Stimulated activated CD4-positive, alpha-beta T cell treated with anti-CD3 and anti-CD28 coated beads, TNF-alpha, amount 100 ng/mL, for 48 hours (primary cell): ENCODE data around the gene TRPM6.
"Not testable (repeated sequence)": the region's sequence is repeated elsewhere in the genome, so short reads cannot be mapped to it uniquely, and the experiment has no call there.

Experiments used
- DNase-seq, 3 donors: peaks; one replicate each; pipeline ENCODE4 v3.0.0-alpha.2; 2020; ENCODE audit warnings: low read depth in 3 of 3

Gene TRPM6

DNA sequence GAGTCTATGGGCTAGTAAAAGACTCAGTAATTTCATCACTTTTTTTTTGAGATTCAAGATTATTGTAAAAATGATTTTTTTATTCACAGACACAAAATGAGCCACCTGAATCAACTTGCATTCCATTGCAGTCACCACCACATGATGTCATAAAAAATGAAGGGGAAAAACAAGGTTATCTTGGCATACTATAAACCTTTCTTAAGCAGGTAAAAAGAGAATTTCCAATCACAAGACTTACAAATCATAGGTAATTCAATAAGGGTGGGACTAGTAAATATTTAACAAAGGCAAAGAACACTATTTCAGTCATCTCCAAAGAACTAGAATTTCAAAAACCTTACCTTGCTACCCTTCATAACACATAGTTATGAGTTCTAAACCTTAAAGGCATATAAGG lies 30.7 kb downstream of the TRPM6 start:
- DNase-seq = no peak

DNA sequence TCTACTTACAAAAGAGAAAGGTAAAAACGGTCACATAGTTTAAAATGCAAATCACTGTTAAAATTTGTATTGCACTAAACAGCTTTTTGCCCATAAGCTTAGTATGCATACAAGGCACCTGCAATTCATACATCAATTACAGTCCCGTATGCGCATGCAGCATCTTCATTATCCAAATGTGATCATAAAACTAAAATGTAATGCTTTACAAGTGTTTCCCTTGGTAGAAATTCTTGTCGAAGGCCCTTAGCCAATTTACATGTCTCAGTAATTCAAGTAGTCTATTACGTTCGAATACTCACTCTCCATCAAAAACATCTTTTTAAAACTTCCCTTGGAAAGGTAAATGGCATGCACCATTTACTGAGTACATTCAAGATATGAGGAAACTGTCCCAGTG lies 32.6 kb downstream of the TRPM6 start:
- no peak for DNase-seq

DNA sequence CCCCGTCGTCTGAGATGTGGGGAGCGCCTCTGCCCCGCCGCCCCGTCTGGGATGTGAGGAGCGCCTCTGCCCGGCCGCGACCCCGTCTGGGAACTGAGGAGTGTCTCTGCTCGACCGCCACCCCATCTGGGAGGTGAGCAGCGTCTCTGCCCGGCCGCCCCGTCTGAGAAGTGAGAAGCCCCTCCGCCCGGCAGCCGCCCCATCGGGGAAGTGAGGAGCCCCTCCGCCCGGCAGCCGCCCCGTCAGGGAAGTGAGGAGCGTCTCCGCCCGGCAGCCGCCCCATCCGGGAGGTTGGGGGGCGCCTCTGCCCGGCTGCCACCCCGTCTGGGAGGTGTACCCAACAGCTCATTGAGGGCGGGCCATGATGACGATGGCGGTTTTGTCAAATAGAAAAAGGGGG lies 34.7 kb downstream of the TRPM6 start:
- not testable (repeated sequence) for DNase-seq

DNA sequence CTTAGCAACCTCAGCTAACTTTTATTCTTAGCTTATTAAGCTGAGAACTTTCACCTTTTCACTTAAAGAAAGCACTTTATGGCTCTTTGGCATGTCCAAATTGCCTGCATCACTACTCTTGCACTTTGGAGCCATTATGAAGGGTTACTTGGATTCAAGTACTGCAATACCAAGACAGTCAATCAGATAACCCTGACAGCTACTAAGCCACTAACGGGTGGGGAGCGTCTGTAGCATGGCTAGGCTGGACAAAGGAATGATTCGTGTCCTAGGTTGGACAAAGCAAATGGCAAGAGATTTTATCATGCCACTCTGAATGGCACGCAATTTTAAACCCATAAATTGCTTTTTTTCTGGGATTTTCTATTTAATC lies 39.6 kb downstream of the TRPM6 start:
- no peak for DNase-seq

DNA sequence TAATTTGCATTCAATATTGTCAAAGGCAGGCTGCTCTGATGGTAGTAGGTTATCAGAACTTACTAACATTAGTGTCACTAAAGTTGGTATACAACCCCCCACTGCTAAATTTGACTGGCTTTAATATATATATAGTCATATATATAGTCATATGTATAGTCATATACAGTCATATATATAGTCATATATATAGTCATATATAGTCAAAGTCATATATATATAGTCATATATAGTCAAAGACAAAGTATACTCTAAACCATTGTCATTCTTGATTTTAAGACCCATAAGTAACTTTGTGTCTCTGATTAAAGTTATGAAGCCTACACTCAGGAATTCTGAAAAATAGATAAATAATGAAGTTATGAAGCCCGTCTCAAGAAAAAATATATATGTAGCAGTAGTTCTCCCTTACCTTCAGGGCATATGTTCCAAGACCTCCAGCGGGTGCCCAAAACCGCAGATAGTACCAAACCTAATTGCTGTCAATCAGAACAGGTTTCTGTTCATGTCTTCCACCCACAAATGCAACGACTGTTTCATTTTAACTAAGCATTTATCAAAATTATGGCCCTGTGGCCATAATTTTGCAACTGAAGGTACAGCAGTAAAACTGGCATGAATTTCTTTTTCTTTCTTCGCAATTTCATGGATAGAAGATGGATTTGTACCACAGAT lies 40.1 kb downstream of the TRPM6 start:
- DNase-seq = no peak

DNA sequence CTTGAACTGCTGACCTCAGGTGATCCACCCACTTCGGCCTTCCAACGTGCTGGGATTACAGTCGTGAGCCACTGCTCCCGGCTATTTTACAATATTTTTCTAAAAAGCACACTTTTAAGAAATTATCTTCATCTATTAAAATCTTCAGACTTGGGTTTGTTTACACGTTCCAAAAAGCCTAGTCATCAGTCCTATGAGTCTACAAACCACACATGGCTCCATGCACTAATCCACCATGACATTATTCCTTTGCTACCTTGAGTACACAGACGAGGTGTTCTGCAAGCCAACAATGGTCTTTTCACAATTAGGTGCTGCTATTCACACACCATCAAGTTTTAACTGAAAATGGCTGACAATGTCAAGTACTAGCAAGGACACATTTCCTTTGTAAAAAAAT lies 41.0 kb downstream of the TRPM6 start:
- no peak for DNase-seq

DNA sequence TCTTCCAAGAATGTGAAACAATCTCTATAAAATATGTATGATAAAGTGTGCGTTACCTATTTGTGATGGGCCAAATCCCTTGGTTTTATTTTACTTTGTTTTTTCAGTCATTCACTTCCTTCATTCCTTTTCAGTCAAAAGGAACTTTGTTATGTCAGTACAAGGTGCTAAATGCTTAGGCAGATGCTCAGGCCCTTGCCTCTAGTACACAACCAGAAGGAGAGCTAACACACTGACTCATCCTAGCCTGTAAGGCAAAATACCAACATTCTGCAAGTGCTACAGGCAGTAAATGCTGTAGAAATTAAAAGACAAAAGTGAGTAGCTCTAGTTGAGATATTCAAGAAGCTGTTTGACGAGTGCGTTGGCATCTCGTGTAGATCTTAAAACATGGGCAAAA lies 49.4 kb downstream of the TRPM6 start:
- no peak for DNase-seq

DNA sequence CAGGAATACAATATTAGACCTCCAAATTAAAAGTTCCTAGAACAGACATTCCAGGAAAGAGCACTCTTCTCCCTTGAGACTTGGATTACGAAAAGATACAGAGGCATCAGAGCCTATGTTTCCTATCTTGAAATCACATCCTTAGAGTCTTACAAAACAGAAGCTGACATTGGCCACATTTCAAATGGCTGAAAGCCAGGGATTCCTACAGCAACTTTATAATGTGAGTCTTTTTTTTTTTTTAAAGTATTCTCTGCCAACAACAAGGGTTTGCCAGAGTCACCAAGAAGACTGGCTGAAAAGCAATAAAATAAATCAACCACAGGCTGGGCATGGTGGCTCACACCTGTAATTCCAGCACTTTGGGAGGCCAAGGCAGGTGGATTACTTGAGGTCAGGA lies 63.1 kb downstream of the TRPM6 start:
- no peak for DNase-seq

DNA sequence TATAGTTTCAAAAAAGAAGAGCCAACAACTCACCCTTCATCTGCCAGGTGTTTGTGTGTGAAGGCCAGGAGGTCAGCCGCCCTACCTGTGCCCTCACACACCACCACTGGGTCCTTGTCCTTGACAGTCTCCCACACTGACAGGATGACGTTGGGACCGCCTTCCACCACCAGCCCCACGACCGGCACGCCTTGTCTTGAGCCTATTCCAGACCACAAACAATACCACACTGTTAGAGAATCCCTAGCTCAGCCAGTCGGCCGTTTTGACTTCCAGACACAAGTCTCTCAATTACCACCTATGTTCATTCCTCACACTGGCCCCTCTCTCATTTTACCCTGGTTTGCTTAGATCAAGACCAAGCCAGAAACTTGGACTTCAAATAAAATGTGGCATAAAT lies 66.1 kb downstream of the TRPM6 start:
- DNase-seq = no peak

DNA sequence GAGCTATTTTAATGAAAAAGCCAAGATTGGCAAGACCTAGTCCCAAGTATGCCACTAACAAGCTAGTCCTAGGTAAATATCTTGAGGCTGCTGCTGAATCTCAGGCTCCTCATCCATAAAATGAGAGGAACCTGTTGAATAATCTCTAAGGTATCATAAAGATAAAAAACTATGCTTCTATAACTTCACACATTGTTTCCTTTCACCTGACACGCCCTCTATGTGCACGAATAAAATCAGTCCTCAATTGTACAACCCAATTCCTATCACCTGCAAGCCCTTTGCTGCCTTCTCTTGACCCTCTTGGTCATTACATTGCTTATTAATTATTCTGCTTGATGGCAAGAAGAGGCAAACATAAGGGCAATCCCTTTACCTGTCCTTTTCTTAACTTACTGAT lies 69.9 kb downstream of the TRPM6 start:
- DNase-seq = no peak

DNA sequence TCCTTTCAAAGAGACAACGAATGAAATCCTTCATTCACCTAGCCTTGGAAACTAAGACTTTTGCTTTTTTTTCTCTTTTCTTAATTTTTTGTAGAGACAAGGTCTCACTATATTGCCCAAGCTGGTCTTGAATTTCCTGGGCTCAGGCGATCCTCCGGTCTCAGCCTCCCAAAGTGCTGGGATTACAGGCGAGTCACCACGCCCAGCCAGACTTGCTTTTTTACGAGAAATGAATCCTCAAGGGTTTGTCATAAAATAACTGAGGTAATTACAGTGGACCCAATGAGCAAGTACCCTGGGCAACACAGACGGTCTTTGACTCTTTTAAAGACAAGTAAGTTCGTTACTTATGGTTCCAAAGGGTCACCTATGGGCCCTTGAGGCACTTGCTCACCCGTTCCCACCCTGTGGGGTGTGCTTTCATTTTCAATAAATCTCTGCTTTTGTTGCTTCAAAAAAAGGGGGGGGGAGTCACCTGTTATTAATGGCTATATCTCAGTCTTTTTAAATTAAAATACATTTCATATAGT lies 70.4 kb downstream of the TRPM6 start:
- no peak for DNase-seq

DNA sequence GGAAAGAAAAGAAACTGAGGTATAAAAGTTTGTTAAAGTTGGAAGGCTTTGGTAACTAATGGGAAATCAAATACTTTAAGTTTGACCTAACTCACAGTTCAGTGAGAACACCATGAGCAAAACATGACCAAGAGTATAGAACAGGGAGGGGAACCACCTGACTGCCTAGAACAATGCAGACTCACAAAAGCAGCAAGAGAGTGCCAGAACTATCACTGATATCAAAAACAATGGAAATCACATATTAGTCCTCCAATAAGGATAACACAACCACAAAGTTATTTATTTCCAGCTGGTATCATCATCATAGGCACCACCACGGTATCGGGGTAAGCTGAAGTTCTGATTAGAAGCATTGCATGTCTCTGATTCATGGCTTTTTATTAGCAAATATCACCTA lies 77.5 kb downstream of the TRPM6 start:
- DNase-seq = no peak

DNA sequence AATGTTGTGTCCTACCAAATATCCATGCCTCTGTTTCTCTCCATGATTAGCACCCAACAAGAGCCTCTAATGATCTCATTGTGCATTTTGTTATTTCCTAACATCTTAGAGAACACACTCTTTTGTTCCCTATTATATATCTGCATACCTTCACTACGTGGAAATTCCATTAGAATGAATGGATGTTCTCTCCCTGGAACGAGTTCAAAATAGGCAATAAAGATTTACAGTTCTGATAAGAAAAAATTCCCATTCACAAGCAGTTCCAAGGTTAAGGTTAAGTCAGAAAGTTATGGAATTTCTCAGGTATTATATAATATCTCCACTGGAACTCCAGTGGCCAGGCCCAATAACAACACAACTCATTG lies 83.7 kb downstream of the TRPM6 start:
- no peak for DNase-seq

DNA sequence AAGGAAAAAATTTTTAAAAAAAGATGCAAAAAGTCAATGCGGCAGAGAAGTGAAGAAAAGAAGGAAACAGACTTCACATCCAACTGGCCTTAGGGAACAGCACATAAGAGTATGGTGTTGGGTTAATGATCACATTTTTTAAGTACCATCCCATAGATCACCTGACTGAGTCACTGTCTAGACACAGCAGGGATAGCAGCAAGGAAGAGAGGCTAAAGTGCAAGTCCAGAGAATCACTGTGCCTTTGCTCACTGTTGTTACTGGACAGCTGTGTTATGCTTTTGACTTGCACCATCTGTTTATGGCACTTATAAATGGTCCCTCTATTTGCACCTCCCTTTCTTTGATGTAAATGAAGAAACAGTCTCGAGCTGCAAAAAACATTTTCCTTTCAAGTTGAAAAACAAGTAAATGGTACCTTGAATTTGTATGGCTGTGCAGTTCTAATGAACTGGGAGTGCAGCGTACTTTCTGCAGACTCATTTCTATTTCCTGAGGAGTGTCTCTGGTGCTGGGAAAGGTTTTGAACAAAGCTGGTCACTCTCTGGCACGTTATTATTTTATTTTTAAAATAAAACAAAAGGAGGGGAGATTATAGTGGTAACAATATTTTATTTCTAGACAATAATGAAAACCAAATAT lies 84.2 kb downstream of the TRPM6 start:
- DNase-seq = no peak

DNA sequence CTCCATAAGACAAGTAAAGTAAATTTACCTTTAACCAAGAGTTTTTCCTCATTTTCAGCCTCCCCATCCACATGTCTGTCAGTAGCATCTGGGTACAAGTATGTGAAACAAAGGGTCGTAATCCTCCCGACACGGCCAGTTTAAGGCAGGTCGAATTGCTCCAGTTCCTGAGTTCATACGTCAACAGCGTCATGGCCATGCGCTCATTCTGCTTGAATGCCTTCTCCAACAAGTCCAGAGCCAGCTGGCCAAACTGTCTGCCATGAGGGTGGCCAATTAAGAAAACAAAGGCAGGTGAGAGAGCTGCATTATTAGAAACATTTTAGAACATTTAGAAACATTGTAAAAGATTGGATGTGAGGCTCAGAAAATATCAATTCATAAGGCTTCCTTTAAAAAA lies 87.5 kb downstream of the TRPM6 start:
- no peak for DNase-seq

DNA sequence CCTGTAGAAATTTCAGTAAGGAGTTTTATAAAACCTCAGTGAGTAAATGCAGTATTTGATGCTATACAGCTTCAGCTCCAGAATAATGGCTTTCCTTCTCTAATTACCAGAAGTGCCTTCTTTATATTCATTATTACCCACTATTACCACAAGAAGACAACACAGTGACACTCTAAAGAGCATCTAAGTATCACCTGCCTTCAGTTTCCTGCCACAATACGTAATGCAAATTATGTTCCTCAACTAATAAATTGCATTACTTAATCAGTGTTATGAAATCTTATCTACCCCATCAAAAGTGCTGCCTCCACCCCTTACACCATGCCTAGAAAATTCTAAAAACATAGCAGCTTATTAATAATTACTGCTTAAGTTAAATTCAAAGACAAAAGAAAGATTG lies 91.9 kb downstream of the TRPM6 start:
- no peak for DNase-seq

DNA sequence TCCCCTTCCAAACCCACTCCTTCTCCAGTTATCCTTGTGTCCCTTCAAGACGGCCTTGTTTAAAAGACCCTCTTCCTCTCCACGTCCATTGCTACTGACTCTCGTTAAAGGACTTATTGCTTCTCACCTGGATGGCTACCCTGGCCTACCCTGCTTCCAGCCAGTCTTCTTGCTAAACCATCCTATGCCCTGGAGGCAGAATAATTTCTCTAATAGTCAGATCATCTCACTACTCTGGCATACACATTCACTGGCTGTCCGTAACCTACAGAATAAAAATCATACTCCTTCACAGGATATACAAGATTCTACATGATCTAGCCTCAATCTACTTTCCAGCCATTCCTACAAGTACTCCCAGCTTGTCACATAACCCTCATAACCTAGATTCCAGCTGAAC lies 92.6 kb downstream of the TRPM6 start:
- no peak for DNase-seq

DNA sequence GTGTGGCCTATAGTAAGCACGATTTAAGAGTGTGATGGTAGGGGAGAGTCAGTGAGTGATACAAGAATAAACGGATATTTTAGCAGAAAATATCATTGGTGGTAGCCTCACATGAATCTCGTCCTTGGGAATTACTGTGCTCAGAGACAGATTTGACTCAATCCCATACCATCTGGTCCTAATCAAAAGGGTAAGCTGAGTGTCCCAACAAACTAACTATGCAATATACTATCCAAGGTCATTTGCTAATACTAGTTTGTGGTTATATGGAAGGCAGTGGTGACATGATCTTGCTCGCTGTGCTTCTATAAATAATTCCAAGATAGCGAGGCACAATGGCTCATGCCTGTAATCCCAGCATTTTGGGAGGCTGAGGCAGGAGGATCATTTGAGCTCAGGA lies 103.2 kb downstream of the TRPM6 start:
- no peak for DNase-seq

DNA sequence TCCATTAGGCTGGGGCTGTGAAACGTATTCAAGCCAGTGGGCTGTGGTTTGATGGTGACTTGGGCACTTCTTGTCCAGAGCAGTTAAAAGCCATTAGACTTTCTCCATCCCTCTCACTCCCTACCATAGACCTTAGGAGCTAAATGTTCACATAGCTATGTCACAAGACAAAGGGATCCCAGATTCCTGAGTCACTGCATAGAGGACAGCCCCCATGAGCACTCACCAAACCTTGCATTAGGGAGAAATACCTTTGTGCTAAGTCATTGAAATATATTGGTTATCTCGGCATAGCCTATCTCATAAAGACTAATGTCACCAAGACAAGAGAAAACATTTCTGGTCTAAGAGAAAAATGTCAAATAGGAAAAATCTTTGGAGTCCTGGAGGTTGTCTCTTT lies 104.3 kb downstream of the TRPM6 start:
- DNase-seq = no peak

DNA sequence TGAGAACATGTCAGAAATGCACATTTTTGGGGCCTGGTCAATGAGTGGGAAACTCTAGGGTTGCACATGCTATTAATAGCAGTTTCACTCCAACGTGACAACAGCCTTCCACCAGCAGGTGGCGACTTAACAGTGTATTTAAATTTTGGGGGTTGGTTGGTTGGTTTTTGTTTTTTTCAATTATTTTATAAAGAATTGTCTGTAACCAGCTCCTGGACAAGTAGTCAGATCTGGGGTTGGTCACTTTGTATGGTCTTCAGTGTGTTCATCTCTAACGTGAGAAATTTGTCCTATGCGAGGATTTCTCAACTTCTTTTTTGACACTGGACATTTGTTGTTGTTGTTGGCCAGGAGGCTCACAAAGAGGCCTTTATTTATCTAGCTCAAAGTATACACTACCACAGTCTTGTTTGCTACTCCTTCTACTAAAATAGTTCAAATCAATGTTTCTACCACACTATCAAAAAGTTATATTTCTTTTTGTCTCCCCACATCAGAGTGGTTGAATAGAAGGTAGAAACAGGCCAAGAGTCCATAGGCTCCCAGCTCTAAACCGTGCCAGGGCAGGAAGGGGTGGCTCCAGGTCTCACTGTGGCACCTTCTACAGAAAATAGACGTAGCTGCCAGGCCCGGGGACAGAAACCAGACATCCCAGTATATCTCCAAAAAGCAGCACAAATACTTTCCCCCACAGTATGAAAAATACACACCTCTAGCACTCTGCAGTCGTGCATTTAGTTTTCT lies 110.4 kb downstream of the TRPM6 start:
- peak; percentile 29 to 51 (median 47) for DNase-seq

DNA sequence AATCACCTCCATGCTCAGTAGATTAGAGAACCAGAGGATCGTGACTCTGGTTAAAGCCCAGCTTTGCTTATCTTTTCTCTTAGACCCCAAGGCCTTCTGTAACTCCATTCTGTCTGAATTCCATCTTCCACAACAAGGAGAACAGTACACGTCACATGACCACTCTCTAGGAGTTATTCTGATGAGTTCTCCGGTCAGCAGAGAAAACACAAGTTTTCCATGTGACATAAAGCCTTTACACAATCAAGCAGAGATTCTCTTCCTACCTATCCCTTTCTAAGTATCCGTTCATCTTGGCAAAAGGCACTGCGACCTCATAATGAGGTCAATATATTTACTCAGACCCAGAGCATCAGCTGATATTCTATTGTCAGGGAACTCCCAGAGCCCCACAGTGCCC lies 112.3 kb downstream of the TRPM6 start:
- no peak for DNase-seq

DNA sequence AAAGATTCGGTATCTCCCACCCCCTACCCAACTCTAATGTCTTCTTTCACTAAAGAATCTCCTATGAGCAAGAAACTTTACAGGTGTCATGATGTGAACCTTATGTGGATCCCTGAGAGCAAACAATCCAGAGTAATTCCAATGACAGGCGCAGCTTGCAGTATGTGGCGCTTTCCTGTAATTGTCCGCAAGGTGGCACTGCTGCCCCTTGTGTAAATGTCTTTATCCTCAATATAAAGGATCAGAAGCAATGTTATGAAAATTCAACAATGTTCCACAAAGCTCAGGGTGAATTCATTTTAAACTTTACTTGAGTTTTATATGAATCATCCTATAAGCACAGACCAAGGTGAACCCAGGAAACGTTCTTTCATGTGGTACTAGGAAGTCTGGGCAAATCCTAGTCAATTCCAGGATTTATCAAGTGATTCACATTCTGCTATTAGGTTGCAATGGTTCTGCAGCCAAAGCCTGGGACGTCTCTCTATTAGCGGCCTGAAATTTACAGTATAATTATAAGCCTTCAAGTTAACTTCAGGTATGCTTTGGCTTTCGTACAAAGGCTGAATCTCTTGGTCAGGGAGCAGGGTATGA lies 113.7 kb downstream of the TRPM6 start:
- DNase-seq = peak; percentile 29 to 51 (median 50)

DNA sequence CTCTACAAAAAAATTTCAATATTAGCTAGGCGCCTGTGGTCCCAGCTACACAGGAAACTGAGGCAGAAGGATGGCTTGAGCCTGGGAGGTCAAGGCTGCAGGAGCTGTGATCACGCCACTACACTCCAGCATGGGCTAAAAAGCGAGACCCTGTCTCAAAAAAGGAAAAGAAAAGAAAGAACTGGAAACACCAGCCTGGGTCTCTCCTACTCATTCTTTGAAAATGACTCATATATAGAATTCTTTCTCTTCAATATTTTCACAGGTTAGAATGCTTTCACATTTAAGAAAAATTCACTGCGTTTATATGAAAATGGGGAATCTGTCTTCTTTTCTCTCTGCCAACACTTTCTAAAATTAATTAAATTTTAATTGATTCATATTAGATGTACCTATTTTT lies 115.6 kb downstream of the TRPM6 start:
- no peak for DNase-seq
